ENCODE data around the gene TPSB2.

GRCh38 chr16:1214719-1215118 is 15.3 kb downstream of the TPSB2 start:
- TF ChIP-seq CTCF (IDR thresholded peaks at IDR 0.05) = no peak
- no peak for TF ChIP-seq POLR2A (IDR thresholded peaks at IDR 0.05)
